Measurements from ENCODE around the gene MTA2. TPM values are rescaled to one million over a fixed set of nuclear protein-coding genes. Genes with fewer than 3 reads are reported as not detected.
"Not testable (repeated sequence)": the region's sequence is repeated elsewhere in the genome, so short reads cannot be mapped to it uniquely, and the experiment has no call there.

Gene MTA2
- total RNA-seq, 4 donors from 2014 or later: 107 to 125 (median 110) TPM

DNA sequence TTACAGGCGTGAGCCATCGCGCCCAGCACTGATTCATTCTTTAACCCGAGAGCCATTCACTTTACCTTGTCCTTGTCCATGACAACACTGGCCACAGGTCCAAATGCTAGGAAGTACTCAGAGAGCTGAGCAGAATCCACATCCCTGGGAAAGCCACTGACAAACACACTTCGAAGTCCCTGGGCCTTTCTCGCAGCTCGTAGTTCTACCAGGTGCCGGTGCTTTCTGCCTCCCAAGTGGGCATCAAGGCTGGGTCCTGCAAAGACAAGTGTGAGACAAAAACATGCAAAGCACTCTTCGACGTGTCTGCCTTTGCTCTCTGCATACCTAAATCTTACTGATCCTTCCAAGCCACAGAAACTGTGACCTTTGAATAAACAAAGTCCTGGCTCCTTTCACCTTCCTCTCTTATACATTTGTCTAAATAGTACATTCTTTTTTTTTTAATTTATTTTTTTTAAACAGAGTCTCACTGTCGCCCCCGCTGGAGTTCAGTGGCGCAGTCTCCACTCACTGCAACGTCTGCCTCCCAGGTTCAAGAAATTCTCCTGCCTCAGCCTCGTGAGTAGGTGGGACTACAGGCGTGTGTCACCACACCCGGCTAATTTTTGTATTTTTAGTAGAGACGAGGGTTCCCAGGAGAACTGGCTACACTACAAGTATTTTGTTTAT is 12.6 kb downstream of the MTA2 start:
- Histone ChIP-seq H3K4me1 (peaks cover 38% of the 10 kb centered on the region), H3K4me3 (no peak overlapping the region), H3K27ac (no peak overlapping the region), H3K36me3 (peaks cover 41% of the 10 kb centered on the region), H3K27me3 (no peaks in the 10 kb centered on the region), H3K9me3 (no peaks in the 10 kb centered on the region)
- no peak for TF ChIP-seq POLR2AphosphoS5 (IDR thresholded peaks at IDR 0.05)
- TF ChIP-seq, protein P1, sequence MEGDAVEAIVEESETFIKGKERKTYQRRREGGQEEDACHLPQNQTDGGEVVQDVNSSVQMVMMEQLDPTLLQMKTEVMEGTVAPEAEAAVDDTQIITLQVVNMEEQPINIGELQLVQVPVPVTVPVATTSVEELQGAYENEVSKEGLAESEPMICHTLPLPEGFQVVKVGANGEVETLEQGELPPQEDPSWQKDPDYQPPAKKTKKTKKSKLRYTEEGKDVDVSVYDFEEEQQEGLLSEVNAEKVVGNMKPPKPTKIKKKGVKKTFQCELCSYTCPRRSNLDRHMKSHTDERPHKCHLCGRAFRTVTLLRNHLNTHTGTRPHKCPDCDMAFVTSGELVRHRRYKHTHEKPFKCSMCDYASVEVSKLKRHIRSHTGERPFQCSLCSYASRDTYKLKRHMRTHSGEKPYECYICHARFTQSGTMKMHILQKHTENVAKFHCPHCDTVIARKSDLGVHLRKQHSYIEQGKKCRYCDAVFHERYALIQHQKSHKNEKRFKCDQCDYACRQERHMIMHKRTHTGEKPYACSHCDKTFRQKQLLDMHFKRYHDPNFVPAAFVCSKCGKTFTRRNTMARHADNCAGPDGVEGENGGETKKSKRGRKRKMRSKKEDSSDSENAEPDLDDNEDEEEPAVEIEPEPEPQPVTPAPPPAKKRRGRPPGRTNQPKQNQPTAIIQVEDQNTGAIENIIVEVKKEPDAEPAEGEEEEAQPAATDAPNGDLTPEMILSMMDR (IDR thresholded peaks at IDR 0.05): no peak
- no peak for TF ChIP-seq POLR2A (IDR thresholded peaks at IDR 0.05)
- TF ChIP-seq EP300 (IDR thresholded peaks at IDR 0.05): no peak
- WGBS: 63% methylated on average over 18 of the region's 18 CpGs
- DNase-seq (ENCODE audit: low spot score in 2 of 2): no peak

DNA sequence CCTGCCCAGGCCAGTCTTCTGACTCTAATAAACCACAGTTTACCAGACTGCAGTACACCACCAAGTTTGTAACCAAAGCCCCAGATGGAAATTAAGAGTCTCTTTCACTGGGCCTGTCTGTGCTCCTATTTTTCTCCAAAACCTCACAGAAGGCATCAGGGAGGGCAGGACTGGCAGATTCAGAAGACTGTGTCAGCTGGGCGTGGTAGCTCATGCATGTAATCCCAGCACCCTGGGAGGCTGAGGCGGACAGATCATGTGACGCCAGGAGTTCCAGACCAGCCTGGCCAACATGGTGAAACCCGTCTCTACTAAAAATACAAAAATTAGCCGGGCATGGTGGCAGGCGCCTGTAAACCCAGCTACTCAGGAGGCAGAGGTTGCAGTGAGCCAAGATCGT is 16.3 kb downstream of the MTA2 start:
- not testable (repeated sequence) for H3K27ac ChIP-seq; H3K9me3 ChIP-seq; DNase-seq (ENCODE audit: low spot score in 2 of 2); H3K27me3 ChIP-seq; H3K4me3 ChIP-seq
- 86% methylated on average over 7 of the region's 7 CpGs for WGBS
- peaks cover 11% of the 10 kb centered on the region for H3K4me1 ChIP-seq
- H3K36me3 ChIP-seq: peaks cover 52% of the 10 kb centered on the region

DNA sequence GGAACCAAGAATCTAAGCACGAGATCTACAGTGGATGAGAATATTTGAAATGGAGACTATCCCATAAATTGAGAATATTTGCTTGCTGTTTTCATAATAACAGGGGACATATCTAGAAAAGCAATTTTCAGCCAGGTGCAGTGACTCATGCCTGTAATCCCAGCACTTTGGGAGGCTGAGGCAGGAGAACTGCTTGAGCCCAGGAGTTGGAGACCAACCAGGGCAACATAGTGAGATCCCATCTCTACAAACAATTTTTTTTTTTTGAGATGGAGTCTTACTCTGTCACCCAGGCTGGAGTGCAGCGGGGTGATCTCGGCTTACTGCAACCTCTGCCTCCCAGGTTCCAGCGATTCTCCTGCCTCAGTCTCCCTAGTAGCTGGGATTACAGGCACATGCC is 19.9 kb downstream of the MTA2 start:
- not testable (repeated sequence) for H3K9me3 ChIP-seq, H3K4me1 ChIP-seq, H3K4me3 ChIP-seq, H3K27me3 ChIP-seq, H3K27ac ChIP-seq
- peak in 1 of 2 donors; percentile 16 for DNase-seq (ENCODE audit: low spot score in 2 of 2)
- 100% methylated on average over 4 of the region's 4 CpGs for WGBS
- H3K36me3 ChIP-seq: peaks cover 65% of the 10 kb centered on the region

DNA sequence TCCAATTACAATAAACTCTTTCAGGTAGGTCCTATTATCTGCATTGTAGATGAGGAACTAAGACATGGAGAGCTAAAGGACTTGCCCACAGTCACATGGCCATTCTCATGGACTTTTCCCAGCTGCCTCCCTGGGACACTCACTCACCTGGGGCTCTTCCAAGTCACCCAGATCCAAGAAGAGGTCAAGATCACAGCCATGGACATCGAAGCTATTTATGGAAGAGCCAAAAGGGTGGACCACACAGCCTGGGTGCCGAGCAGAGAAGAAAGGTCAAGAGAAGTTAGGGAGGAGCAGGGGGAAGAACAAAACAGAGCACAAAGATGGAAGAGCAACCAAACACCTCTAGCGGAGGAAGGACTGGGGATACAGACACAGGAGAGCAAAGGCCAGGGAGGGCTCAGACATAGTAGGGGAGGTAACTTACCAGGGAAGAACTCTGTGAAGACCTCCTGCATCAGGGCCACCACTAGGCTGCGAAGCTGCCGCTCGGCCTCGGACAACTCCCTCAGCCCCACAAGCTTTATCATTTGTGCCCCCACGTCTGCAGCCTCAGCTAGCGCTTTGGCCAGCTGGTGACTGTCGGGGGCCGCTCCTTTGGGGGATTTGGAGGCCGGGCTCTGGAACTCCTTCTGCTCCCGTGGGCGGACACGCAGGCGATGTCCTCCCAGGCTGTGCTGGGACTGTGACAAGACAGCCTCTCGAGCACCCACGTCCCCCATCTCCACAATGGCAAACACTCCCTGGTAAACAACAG is 20.5 kb downstream of the MTA2 start:
- TF ChIP-seq EP300 (IDR thresholded peaks at IDR 0.05): no peak
- TF ChIP-seq POLR2A (IDR thresholded peaks at IDR 0.05): no peak
- TF ChIP-seq, protein P1 (IDR thresholded peaks at IDR 0.05): no peak
- TF ChIP-seq POLR2AphosphoS5 (IDR thresholded peaks at IDR 0.05): no peak
- Histone ChIP-seq H3K9me3 (no peaks in the 10 kb centered on the region), H3K4me1 (peaks cover 8% of the 10 kb centered on the region), H3K36me3 (peaks cover 62% of the 10 kb centered on the region), H3K4me3 (no peak overlapping the region), H3K27me3 (no peaks in the 10 kb centered on the region), H3K27ac (no peak overlapping the region)
- WGBS: 92% methylated on average over 12 of the region's 18 CpGs
- peak in 1 of 2 donors; percentile 50 for DNase-seq (ENCODE audit: low spot score in 2 of 2)

DNA sequence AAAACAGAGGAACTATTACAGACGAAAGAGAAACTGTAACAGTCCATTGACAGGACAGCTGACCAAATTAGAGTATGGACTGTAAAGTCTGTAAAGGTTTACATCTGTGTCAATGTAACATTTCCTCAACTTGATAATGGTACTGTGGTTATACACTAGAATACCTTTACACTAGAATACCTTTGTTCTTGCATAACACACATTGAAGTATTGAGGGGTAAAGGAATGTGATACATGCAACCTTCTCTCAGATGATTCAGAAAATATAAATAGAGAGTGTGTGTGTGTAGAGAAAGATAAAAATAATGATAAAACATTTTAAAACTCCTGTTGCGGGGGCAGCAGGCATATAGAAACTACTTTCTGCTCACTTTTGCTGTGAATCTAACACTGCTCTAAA is 22.4 kb downstream of the MTA2 start:
- 89% methylated on average over 2 of the region's 2 CpGs for WGBS
- Histone ChIP-seq H3K4me1 (peaks cover 25% of the 10 kb centered on the region), H3K27me3 (no peaks in the 10 kb centered on the region), H3K36me3 (peaks cover 52% of the 10 kb centered on the region), H3K4me3 (no peak overlapping the region), H3K9me3 (no peaks in the 10 kb centered on the region), H3K27ac (no peak overlapping the region)
- DNase-seq (ENCODE audit: low spot score in 2 of 2): no peak
- TF ChIP-seq EP300 (IDR thresholded peaks at IDR 0.05) (no peak), POLR2A (IDR thresholded peaks at IDR 0.05) (no peak), POLR2AphosphoS5 (IDR thresholded peaks at IDR 0.05) (no peak)
- TF ChIP-seq, protein P1 (IDR thresholded peaks at IDR 0.05): no peak

DNA sequence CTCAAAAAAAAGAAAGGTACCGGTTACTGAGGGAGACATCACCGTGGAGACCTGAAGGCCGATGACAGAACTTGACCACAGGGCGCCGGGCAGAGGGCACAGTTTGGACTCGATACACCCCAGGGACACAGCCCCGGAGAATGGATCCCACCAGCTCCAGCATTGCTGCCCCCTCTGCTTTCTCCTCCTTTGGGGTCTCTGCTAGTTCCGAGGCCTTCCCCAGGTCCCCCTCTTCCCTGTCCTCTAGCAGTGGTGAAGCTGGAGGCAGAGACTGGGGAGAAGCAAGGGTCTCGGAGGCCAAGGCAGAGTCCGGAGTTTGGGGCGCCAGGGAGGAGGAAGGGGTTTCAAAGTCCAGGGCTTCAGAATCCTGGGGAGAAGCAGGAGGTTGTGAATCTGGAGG is 23.1 kb downstream of the MTA2 start:
- Histone ChIP-seq H3K27ac (no peak overlapping the region), H3K4me3 (no peak overlapping the region), H3K36me3 (peaks cover 52% of the 10 kb centered on the region), H3K27me3 (no peaks in the 10 kb centered on the region), H3K4me1 (peaks cover 25% of the 10 kb centered on the region), H3K9me3 (no peaks in the 10 kb centered on the region)
- WGBS: 94% methylated on average over 11 of the region's 11 CpGs
- no peak for DNase-seq (ENCODE audit: low spot score in 2 of 2)
- TF ChIP-seq EP300 (IDR thresholded peaks at IDR 0.05): no peak
- TF ChIP-seq POLR2AphosphoS5 (IDR thresholded peaks at IDR 0.05): no peak
- TF ChIP-seq, protein P1 (IDR thresholded peaks at IDR 0.05): no peak
- TF ChIP-seq POLR2A (IDR thresholded peaks at IDR 0.05): no peak

Measured in suprapubic skin (tissue), 4 donors.